A549 (cell line): ENCODE data around the gene CHST2. TPM values are rescaled to one million over a fixed set of nuclear protein-coding genes. Genes with fewer than 3 reads are reported as not detected.
"Not testable (repeated sequence)": the region's sequence is repeated elsewhere in the genome, so short reads cannot be mapped to it uniquely, and the experiment has no call there.

Experiments used
- ATAC-seq, 2 experiments: fragments of 200-7000 bp in 1 of 2; fragments of >200 bp in 1 of 2; cut with Nextera tagmentation in 1 of 2; cut with Tn5 transposase in 1 of 2; 3 replicates each; pipeline versions ENCODE4 v1.8.0 to v1.9.1; 2018 to 2020; ENCODE audit warnings: mild to moderate bottlenecking in 1 of 2, moderate library complexity in 1 of 2
- CTCF ChIA-PET: fragments of 300-600 bp; sonication (Branson Sonifier 250); formaldehyde crosslinking; extraction: SDS; loops from one replicate; lab custom pipeline; 2021; ENCODE audit warnings: antibody characterized with exemption, inconsistent platforms; lab: Yijun Ruan, JAX
- POLR2A ChIA-PET: fragments of 350-600 bp; formaldehyde crosslinking; extraction: SDS; loops from one replicate; lab custom pipeline; 2021; ENCODE audit warnings: antibody characterized with exemption, inconsistent platforms; lab: Yijun Ruan, JAX
- DNase-seq, 2 experiments: peaks; one replicate each; pipeline versions ENCODE4 v3.0.0 to v3.0.0-alpha.2; 2011 to 2016; ENCODE audit warnings: low read depth in 1 of 2, low spot score in 1 of 2
- FAIRE-seq: peaks from 2 replicates; lab custom pipeline; 2011; peaks lifted over from hg19 to GRCh38; lab: Jason Lieb, UNC
- H3K27ac ChIP-seq, 2 experiments: fragments of >200 bp; sonication (Bioruptor Twin); formaldehyde crosslinking; 3 replicates each; pipeline ENCODE4 v1.5.1; 2016 to 2017
- H3K4me1 ChIP-seq: fragments of >200 bp; sonication (Bioruptor Twin); formaldehyde crosslinking; 3 replicates; pipeline ENCODE4 v1.6.1; 2016
- H3K4me2 ChIP-seq: fragments of >200 bp; sonication (Bioruptor Twin); formaldehyde crosslinking; 3 replicates; pipeline ENCODE4 v1.6.1; 2016
- H3K4me3 ChIP-seq: fragments of >200 bp; sonication (Bioruptor Twin); formaldehyde crosslinking; 3 replicates; pipeline ENCODE4 v1.5.1; 2016
- H3K9me3 ChIP-seq: fragments of >200 bp; sonication (Bioruptor Twin); formaldehyde crosslinking; 3 replicates; pipeline ENCODE4 v1.6.1; 2016
- CBX2 ChIP-seq: fragments of 200-600 bp; sonication (generic); IDR thresholded peaks from 2 replicates; pipeline ENCODE4 v1.6.1; 2016; ENCODE audit warnings: low read depth, mild to moderate bottlenecking, borderline replicate concordance
- CBX8 ChIP-seq: fragments of 200-600 bp; sonication (generic); IDR thresholded peaks from 2 replicates; pipeline ENCODE4 v1.6.1; 2016
- CEBPB ChIP-seq, 2 experiments: fragments of >200 bp in 1 of 2; sonication (Bioruptor Twin) in 1 of 2; formaldehyde crosslinking in 1 of 2; IDR thresholded peaks; 2 replicates each; pipeline ENCODE4 v1.6.1; 2012 to 2016
- HEYL ChIP-seq: fragments of 250-450 bp; sonication (Bioruptor Pico); IDR thresholded peaks from 2 replicates; pipeline ENCODE4 v1.8.0; 2021; ENCODE audit warnings: mild to moderate bottlenecking, moderate library complexity
- HOXA7 ChIP-seq: fragments of 250-450 bp; sonication (Bioruptor Pico); IDR thresholded peaks from 2 replicates; pipeline ENCODE4 v1.5.0; 2020; ENCODE audit warnings: mild to moderate bottlenecking, moderate library complexity
- JUN ChIP-seq, 2 experiments: fragments of >200 bp; sonication (Bioruptor Twin); formaldehyde crosslinking; IDR thresholded peaks; 2 replicates in 1 of 2; 3 replicates in 1 of 2; pipeline ENCODE4 v1.6.1; 2016 to 2017
- KDM1A ChIP-seq: fragments of 200-600 bp; sonication (generic); IDR thresholded peaks from 2 replicates; pipeline ENCODE4 v1.6.1; 2016; ENCODE audit warnings: low read depth, mild to moderate bottlenecking
- KDM5A ChIP-seq: fragments of 200-600 bp; sonication (generic); IDR thresholded peaks from 2 replicates; pipeline ENCODE4 v1.6.1; 2016; ENCODE audit warnings: antibody characterized with exemption, mild to moderate bottlenecking
- NPAS2 ChIP-seq: fragments of 250-450 bp; sonication (Bioruptor Pico); IDR thresholded peaks from 2 replicates; pipeline ENCODE4 v1.8.0; 2022; ENCODE audit warnings: mild to moderate bottlenecking, moderate library complexity, borderline replicate concordance
- NR3C1 ChIP-seq: fragments of >200 bp; sonication (Bioruptor Twin); formaldehyde crosslinking; IDR thresholded peaks from 3 replicates; pipeline ENCODE4 v1.6.1; 2017
- RARB ChIP-seq: fragments of 250-450 bp; sonication (Bioruptor Pico); IDR thresholded peaks from 2 replicates; pipeline ENCODE4 v1.8.0; 2021; ENCODE audit warnings: mild to moderate bottlenecking, moderate library complexity
- REST ChIP-seq: fragments of 200-600 bp; sonication (generic); IDR thresholded peaks from 2 replicates; pipeline ENCODE4 v1.6.1; 2016; ENCODE audit warnings: antibody characterized with exemption, mild to moderate bottlenecking, moderate library complexity
- TFCP2L1 ChIP-seq: fragments of 250-450 bp; sonication (Bioruptor Pico); IDR thresholded peaks from 2 replicates; pipeline ENCODE4 v1.5.0; 2021; ENCODE audit warnings: mild to moderate bottlenecking
- USF2 ChIP-seq: fragments of 450-650 bp; IDR thresholded peaks from 2 replicates; pipeline ENCODE4 v1.6.1; 2014; ENCODE audit warnings: antibody characterized with exemption
- ZFP36 ChIP-seq: fragments of 450-650 bp; IDR thresholded peaks from 2 replicates; pipeline ENCODE4 v1.6.1; 2014; ENCODE audit warnings: borderline replicate concordance; ENCODE audit not compliant: partially characterized antibody
- ZNF302 ChIP-seq: fragments of 250-450 bp; sonication (Bioruptor Pico); IDR thresholded peaks from 2 replicates; pipeline ENCODE4 v1.9.0; 2021; ENCODE audit warnings: inconsistent platforms, mild to moderate bottlenecking, moderate library complexity
- WGBS: methylation state at CpG from one replicate; pipeline ENCODE4 v1.1.6; 2017; ENCODE audit errors: missing lambda C conversion rate; 5-methylcytosine and 5-hydroxymethylcytosine counted together
- polyA plus RNA-seq, 4 experiments: library from polyadenylated mRNA; depleted of rRNA in 3 of 4; stranded (reverse); fragments of >200 nt; fragmentation: RNase III in 1 of 4; extraction: RNeasy Plus Mini Kit Qiagen cat#74134 plus additional on column Dnase treatment in 1 of 4; gene quantifications; 2 replicates in 3 of 4; 3 replicates in 1 of 4; pipeline ENCODE4 v1.2.3, GENCODE V29; 2011 to 2017
- TF ChIP-seq, protein P1 (sequence below): fragments of 150-350 bp; IDR thresholded peaks from 2 replicates; pipeline ENCODE4 v1.6.1; 2014; ENCODE audit warnings: low read depth, mild to moderate bottlenecking, low read length
- TF ChIP-seq, protein P2 (sequence below): fragments of 250-450 bp; sonication (Bioruptor Pico); IDR thresholded peaks from 2 replicates; pipeline ENCODE4 v1.5.0; 2021; ENCODE audit warnings: mild to moderate bottlenecking, moderate library complexity, borderline replicate concordance

The CHST2 gene
- polyA plus RNA-seq, 2 of the 4 experiments (the other 2 are of a cell fraction): 0.04 to 0.26 TPM

DNA sequence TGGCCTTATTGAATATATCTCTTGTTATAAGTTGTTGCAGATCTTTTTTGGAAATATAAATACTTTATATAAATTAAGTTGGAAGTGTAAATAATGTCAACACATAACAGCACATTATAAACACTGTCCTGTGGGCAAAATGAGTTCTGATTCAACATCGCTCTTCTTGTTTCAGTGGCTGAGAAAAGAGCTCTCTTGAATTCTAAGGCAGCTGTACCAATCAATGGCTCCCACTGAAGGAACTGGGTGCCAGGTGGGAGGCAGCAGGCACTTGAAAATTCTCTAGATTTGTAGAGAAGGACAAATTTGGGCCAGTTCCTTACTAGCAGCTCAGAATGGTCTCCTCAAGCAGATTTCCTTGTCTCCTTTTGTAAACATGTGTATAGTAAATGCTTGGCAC lies 45.6 kb downstream of the CHST2 start:
- POLR2A ChIA-PET: no interaction called here

DNA sequence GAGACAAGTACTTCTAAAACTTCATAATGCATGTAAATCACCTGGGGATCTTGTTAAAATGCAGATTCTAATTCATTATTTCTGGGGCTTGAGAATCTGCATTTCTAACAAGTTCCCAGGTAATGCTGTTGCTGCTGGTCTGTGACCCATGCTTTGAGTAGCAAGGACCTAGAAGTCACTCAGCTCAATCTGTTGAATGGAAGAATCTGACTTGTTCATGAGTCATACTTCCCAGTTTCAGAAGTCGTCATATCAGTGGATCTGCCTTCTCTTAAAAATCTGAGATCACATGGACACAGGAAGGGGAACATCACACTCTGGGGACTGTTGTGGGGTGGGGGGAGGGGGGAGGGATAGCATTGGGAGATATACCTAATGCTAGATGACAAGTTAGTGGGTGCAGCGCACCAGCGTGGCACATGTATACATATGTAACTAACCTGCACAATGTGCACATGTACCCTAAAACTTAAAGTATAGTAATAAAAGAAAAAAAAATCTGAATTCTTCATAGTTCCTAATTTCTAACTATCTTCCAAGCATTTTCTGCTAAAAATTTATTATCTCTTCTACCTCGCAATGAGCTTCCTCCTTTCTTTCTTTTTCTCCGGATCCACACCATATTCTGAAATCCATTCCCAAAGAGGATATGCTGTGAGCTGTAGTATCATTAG lies 46.2 kb downstream of the CHST2 start:
- DNase-seq, ATAC-seq, H3K27ac ChIP-seq, FAIRE-seq, H3K4me3 ChIP-seq, H3K4me2 ChIP-seq, H3K9me3 ChIP-seq, POLR2A ChIA-PET, H3K4me1 ChIP-seq: not testable (repeated sequence)
- 57% methylated on average over 5 of the region's 5 CpGs for WGBS
- CTCF ChIA-PET: interaction anchor here (0.9 to 1.3 kb wide), 2 partner anchors 9 to 108 kb away, joined by 3 read pairs; no protein-coding TSS in a partner anchor

More for the DNA sequence above, 45.6 kb downstream of the CHST2 start:
- Histone ChIP-seq H3K9me3 (no peaks in the 10 kb centered on the region), H3K4me1 (no peaks in the 10 kb centered on the region), H3K4me2 (no peak overlapping the region), H3K4me3 (no peak overlapping the region), H3K27ac (no peak overlapping the region)
- no peak for DNase-seq
- TF ChIP-seq HEYL (CRISPR knock-in tag) (no peak), REST (no peak), CBX2 (no peak), KDM1A (no peak), NR3C1 (no peak), USF2 (no peak), TFCP2L1 (no peak), RARB (CRISPR knock-in tag) (no peak), HOXA7 (no peak)
- TF ChIP-seq, protein P1, sequence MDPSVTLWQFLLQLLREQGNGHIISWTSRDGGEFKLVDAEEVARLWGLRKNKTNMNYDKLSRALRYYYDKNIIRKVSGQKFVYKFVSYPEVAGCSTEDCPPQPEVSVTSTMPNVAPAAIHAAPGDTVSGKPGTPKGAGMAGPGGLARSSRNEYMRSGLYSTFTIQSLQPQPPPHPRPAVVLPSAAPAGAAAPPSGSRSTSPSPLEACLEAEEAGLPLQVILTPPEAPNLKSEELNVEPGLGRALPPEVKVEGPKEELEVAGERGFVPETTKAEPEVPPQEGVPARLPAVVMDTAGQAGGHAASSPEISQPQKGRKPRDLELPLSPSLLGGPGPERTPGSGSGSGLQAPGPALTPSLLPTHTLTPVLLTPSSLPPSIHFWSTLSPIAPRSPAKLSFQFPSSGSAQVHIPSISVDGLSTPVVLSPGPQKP: no peak
- no peak for FAIRE-seq
- ATAC-seq: no peak
- WGBS: 75% methylated on average over 1 of the region's 1 CpG
- CTCF ChIA-PET: no interaction called here

GRCh38 chr3:143166376-143166775 lies 46.8 kb downstream of the CHST2 start:
- no peak overlapping the region for H3K27ac ChIP-seq
- no peak for TF ChIP-seq ZFP36
- TF ChIP-seq REST: no peak
- TF ChIP-seq CEBPB (IDR thresholded peaks at IDR 0.05): no peak
- TF ChIP-seq CBX8: no peak
- no peak for TF ChIP-seq KDM5A
- TF ChIP-seq, protein P2, sequence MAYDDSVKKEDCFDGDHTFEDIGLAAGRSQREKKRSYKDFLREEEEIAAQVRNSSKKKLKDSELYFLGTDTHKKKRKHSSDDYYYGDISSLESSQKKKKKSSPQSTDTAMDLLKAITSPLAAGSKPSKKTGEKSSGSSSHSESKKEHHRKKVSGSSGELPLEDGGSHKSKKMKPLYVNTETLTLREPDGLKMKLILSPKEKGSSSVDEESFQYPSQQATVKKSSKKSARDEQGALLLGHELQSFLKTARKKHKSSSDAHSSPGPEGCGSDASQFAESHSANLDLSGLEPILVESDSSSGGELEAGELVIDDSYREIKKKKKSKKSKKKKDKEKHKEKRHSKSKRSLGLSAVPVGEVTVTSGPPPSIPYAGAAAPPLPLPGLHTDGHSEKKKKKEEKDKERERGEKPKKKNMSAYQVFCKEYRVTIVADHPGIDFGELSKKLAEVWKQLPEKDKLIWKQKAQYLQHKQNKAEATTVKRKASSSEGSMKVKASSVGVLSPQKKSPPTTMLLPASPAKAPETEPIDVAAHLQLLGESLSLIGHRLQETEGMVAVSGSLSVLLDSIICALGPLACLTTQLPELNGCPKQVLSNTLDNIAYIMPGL: no peak
- TF ChIP-seq NPAS2: no peak
- no peak for TF ChIP-seq JUN (IDR thresholded peaks at IDR 0.05)
- no peak for TF ChIP-seq ZNF302 (CRISPR knock-in tag)
- TF ChIP-seq, all 56 proteins: peak for 0
- H3K4me1 ChIP-seq: no peaks in the 10 kb centered on the region
- POLR2A ChIA-PET: no interaction called here
- ATAC-seq: no peak
- CTCF ChIA-PET: interaction anchor here (0.9 to 1.3 kb wide), 2 partner anchors 9 to 108 kb away, joined by 3 read pairs; no protein-coding TSS in a partner anchor
- no peaks in the 10 kb centered on the region for H3K9me3 ChIP-seq
- WGBS: 54% methylated on average over 3 of the region's 3 CpGs
- no peak overlapping the region for H3K4me3 ChIP-seq
- no peak overlapping the region for H3K4me2 ChIP-seq
- no peak for DNase-seq
- FAIRE-seq: no peak
